ENCODE data around the gene TEX10. TPM values are rescaled to one million over a fixed set of nuclear protein-coding genes. Genes with fewer than 3 reads are reported as not detected.
"Not testable (repeated sequence)": the region's sequence is repeated elsewhere in the genome, so short reads cannot be mapped to it uniquely, and the experiment has no call there.

Gene TEX10
- total RNA-seq, 2 donors from 2014 or later = 17.3 to 32.1 TPM

- intact Hi-C loops (cut with DNase I) = no loop called here
- H3K27ac ChIP-seq = no peak overlapping the region
- no peak for DNase-seq (ENCODE audit: low spot score)
- no peaks in the 10 kb centered on the region for H3K36me3 ChIP-seq
- no peaks in the 10 kb centered on the region for H3K9me3 ChIP-seq
- no peak for TF ChIP-seq CTCF (IDR thresholded peaks at IDR 0.05)
- TF ChIP-seq POLR2A (IDR thresholded peaks at IDR 0.05) = no peak
- TF ChIP-seq POLR2AphosphoS5 (IDR thresholded peaks at IDR 0.05) = no peak
- 71% methylated on average over 2 of the region's 2 CpGs for WGBS
- no peak overlapping the region for H3K4me3 ChIP-seq
- H3K4me1 ChIP-seq (replicated peaks) = no peaks in the 10 kb centered on the region
- no peaks in the 10 kb centered on the region for H3K27me3 ChIP-seq (replicated peaks; ENCODE audit: insufficient read depth)
Measured at GRCh38 chr9:100340224-100340623, 12.5 kb downstream of the TEX10 start.

GRCh38 chr9:100338736-100339135 is 14.0 kb downstream of the TEX10 start:
- 94% methylated on average over 5 of the region's 5 CpGs for WGBS
- H3K27me3 ChIP-seq (replicated peaks; ENCODE audit: insufficient read depth); H3K36me3 ChIP-seq; DNase-seq (ENCODE audit: low spot score); intact Hi-C loops (cut with DNase I); H3K9me3 ChIP-seq; H3K4me1 ChIP-seq (replicated peaks); H3K4me3 ChIP-seq; H3K27ac ChIP-seq: not testable (repeated sequence)

- Histone ChIP-seq H3K9me3 (no peaks in the 10 kb centered on the region), H3K4me3 (no peak overlapping the region), H3K27ac (no peak overlapping the region), H3K4me1 (replicated peaks) (no peaks in the 10 kb centered on the region), H3K27me3 (replicated peaks; ENCODE audit: insufficient read depth) (no peaks in the 10 kb centered on the region), H3K36me3 (no peaks in the 10 kb centered on the region)
- intact Hi-C loops (cut with DNase I) = loop anchor here (10.0 kb wide), 4 partner anchors 270 to 1140 kb away; partner anchors contain the start of gene NR4A3
- 54% methylated on average over 4 of the region's 4 CpGs for WGBS
- TF ChIP-seq POLR2AphosphoS5 (IDR thresholded peaks at IDR 0.05) (no peak), CTCF (IDR thresholded peaks at IDR 0.05) (peak in 2 of 4 experiments; percentile 40 to 50)
- no peak for DNase-seq (ENCODE audit: low spot score)
Measured at GRCh38 chr9:100324594-100325200, 28.0 kb downstream of the TEX10 start.

- Histone ChIP-seq H3K27ac (no peak overlapping the region), H3K4me3 (no peak overlapping the region), H3K27me3 (replicated peaks; ENCODE audit: insufficient read depth) (no peaks in the 10 kb centered on the region), H3K9me3 (no peaks in the 10 kb centered on the region), H3K36me3 (no peaks in the 10 kb centered on the region), H3K4me1 (replicated peaks) (no peaks in the 10 kb centered on the region)
- no peak for TF ChIP-seq POLR2AphosphoS5 (IDR thresholded peaks at IDR 0.05)
- TF ChIP-seq CTCF (IDR thresholded peaks at IDR 0.05) = peak; percentile 13 to 69 (median 62)
- intact Hi-C loops (cut with DNase I) = loop anchor here (10.0 kb wide), 4 partner anchors 272 to 1138 kb away; partner anchors contain the start of gene NR4A3
- peak; percentile 20 for DNase-seq (ENCODE audit: low spot score)
- 74% methylated on average over 3 of the region's 3 CpGs for WGBS
Measured at GRCh38 chr9:100322954-100323536, 29.7 kb downstream of the TEX10 start.

GRCh38 chr9:100317706-100318105 is 35.0 kb downstream of the TEX10 start:
- intact Hi-C loops (cut with DNase I) = no loop called here
- 82% methylated on average over 1 of the region's 1 CpG for WGBS
- Histone ChIP-seq H3K36me3 (no peaks in the 10 kb centered on the region), H3K4me3 (no peak overlapping the region), H3K27me3 (replicated peaks; ENCODE audit: insufficient read depth) (no peaks in the 10 kb centered on the region), H3K9me3 (no peaks in the 10 kb centered on the region), H3K4me1 (replicated peaks) (no peaks in the 10 kb centered on the region), H3K27ac (no peak overlapping the region)
- no peak for TF ChIP-seq CTCF (IDR thresholded peaks at IDR 0.05)
- no peak for DNase-seq (ENCODE audit: low spot score)
